Endothelial cell of umbilical vein (primary cell): Measurements from ENCODE around the gene REPS1. TPM values are rescaled to one million over a fixed set of nuclear protein-coding genes. Genes with fewer than 3 reads are reported as not detected.

Experiments used
- BruUV-seq: library from RNA; stranded (reverse); fragments of 400-500 nt; replicated peaks from 2 replicates; lab custom pipeline; 2021; lab: Mats Ljungman, UMichigan
- CTCF ChIA-PET: fragments of 300-600, 350-600 bp; sonication (Branson Sonifier 250); formaldehyde crosslinking; loops from one replicate; lab custom pipeline; 2021; ENCODE audit warnings: antibody characterized with exemption, inconsistent platforms; lab: Charles Lee
- POLR2A ChIA-PET: fragments of 300-600, 350-600 bp; sonication (Branson Sonifier 250); formaldehyde crosslinking; loops from one replicate; lab custom pipeline; 2021; ENCODE audit warnings: antibody characterized with exemption, inconsistent platforms; lab: Charles Lee
- DNase-seq: peaks from one replicate; pipeline ENCODE4 v3.0.0-alpha.2; 2011; ENCODE audit warnings: low read depth, low spot score
- FAIRE-seq: peaks from 2 replicates; lab custom pipeline; 2011; peaks lifted over from hg19 to GRCh38; lab: Jason Lieb, UNC
- H2AFZ ChIP-seq: 2 replicates; pipeline ENCODE4 v1.6.0; 2012; ENCODE audit warnings: low read depth, low read length, control low read depth, inconsistent platforms
- H3K27ac ChIP-seq: 2 replicates; pipeline ENCODE4 v1.5.1; 2011; ENCODE audit warnings: low read depth, mild to moderate bottlenecking, control low read depth, low read length, moderate library complexity; ENCODE audit not compliant: insufficient read depth
- H3K27me3 ChIP-seq, 2 experiments: 2 replicates each; pipeline versions ENCODE4 v1.6.0 to v1.6.1; 2011; ENCODE audit warnings: low read length in 2 of 2, mixed read lengths in 1 of 2; ENCODE audit not compliant: control insufficient read depth in 2 of 2, insufficient read depth in 2 of 2
- H3K36me3 ChIP-seq, 2 experiments: 2 replicates in 1 of 2; 3 replicates in 1 of 2; pipeline ENCODE4 v1.5.1; 2011; ENCODE audit warnings: low read length in 2 of 2, mild to moderate bottlenecking in 1 of 2, moderate library complexity in 1 of 2; ENCODE audit not compliant: control insufficient read depth in 2 of 2, insufficient read depth in 2 of 2; ENCODE audit errors: extremely low read depth in 1 of 2
- H3K4me1 ChIP-seq: 3 replicates; pipeline ENCODE4 v1.5.1; 2011; ENCODE audit warnings: mild to moderate bottlenecking, low read length; ENCODE audit not compliant: control insufficient read depth, insufficient read depth; ENCODE audit errors: extremely low read depth
- H3K4me2 ChIP-seq: 2 replicates; pipeline ENCODE4 v1.6.1; 2011; ENCODE audit warnings: low read length, control low read depth, mixed read lengths; ENCODE audit not compliant: insufficient read depth
- H3K4me3 ChIP-seq, 3 experiments: fragments of 200-600 bp in 1 of 3; sonication (generic), shearing (Covaris generic) in 1 of 3; replicated peaks in 1 of 3; 2 replicates each; pipeline ENCODE4 v1.5.1; 2011 to 2016; ENCODE audit warnings: control low read depth in 3 of 3, low read length in 3 of 3, mild to moderate bottlenecking in 2 of 3, inconsistent platforms in 1 of 3, low read depth in 1 of 3, moderate library complexity in 1 of 3; ENCODE audit not compliant: insufficient read depth in 1 of 3
- H3K79me2 ChIP-seq: 2 replicates; pipeline ENCODE4 v1.6.0; 2012; ENCODE audit warnings: low read length, inconsistent platforms; ENCODE audit not compliant: control insufficient read depth, insufficient read depth
- H3K9ac ChIP-seq: replicated peaks from 2 replicates; pipeline ENCODE3; 2011; ENCODE audit warnings: low read length, control low read depth; ENCODE audit not compliant: insufficient read depth; ENCODE audit errors: extremely low read depth
- H3K9me1 ChIP-seq: replicated peaks from 3 replicates; pipeline ENCODE4 v1.6.0; 2011; ENCODE audit warnings: mild to moderate bottlenecking, low read length; ENCODE audit not compliant: control insufficient read depth, insufficient read depth; ENCODE audit errors: extremely low read depth
- H3K9me3 ChIP-seq: replicated peaks from 2 replicates; pipeline ENCODE4 v1.5.1; 2012; ENCODE audit warnings: low read length, inconsistent platforms; ENCODE audit not compliant: control insufficient read depth, insufficient read depth
- H4K20me1 ChIP-seq: replicated peaks from 2 replicates; pipeline ENCODE3; 2011; ENCODE audit warnings: mild to moderate bottlenecking, low read length; ENCODE audit not compliant: control insufficient read depth, insufficient read depth; ENCODE audit errors: extremely low read depth
- CTCF ChIP-seq, 2 donors: IDR thresholded peaks; 1 replicate in 1 of 2; 2 replicates in 1 of 2; pipeline ENCODE4 v1.5.1; 2011; ENCODE audit warnings: low read length in 2 of 2, mild to moderate bottlenecking in 2 of 2, moderate library complexity in 2 of 2, control low read depth in 1 of 2, inconsistent platforms in 1 of 2, low read depth in 1 of 2; ENCODE audit not compliant: insufficient read depth in 1 of 2; ENCODE audit errors: extremely low read depth in 1 of 2
- EZH2 ChIP-seq: IDR thresholded peaks from 2 replicates; pipeline ENCODE4 v1.6.1; 2012; ENCODE audit warnings: borderline replicate concordance, low read depth, mild to moderate bottlenecking, moderate library complexity, low read length, inconsistent platforms; ENCODE audit not compliant: severe bottlenecking
- FOS ChIP-seq: IDR thresholded peaks from 2 replicates; pipeline ENCODE4 v1.6.1; 2011; ENCODE audit warnings: mild to moderate bottlenecking, low read length, moderate library complexity, borderline replicate concordance; ENCODE audit not compliant: insufficient read depth
- GATA2 ChIP-seq: IDR thresholded peaks from 2 replicates; pipeline ENCODE4 v1.7.0; 2011; ENCODE audit warnings: low read depth, mild to moderate bottlenecking, moderate library complexity, mixed read lengths, low read length; ENCODE audit not compliant: insufficient read length, insufficient read depth
- MYC ChIP-seq: IDR thresholded peaks from one replicate; pipeline ENCODE4 v1.6.1; 2011; ENCODE audit warnings: mild to moderate bottlenecking, low read depth, low read length
- POLR2A ChIP-seq: IDR thresholded peaks from 2 replicates; pipeline ENCODE4 v1.6.1; 2012; ENCODE audit warnings: low read depth, mild to moderate bottlenecking, control low read depth, low read length
- POLR2AphosphoS5 ChIP-seq: IDR thresholded peaks from 2 replicates; pipeline ENCODE4 v1.6.1; 2012; ENCODE audit warnings: low read depth, mild to moderate bottlenecking, control low read depth, low read length, moderate library complexity; ENCODE audit not compliant: insufficient read depth
- dilution Hi-C: fragments of 300-500 bp; cut with MboI; formaldehyde crosslinking; loops from one replicate; pipeline ENCODE4 v1.15.0; 2019; ENCODE audit warnings: low sequenced_read_pairs; ENCODE audit not compliant: extremely low pct_ligation_motif_present
- intact Hi-C: fragments of 100-400 bp; cut with micrococcal nuclease; formaldehyde crosslinking; loops from one replicate; pipeline ENCODE4 v1.10.0; 2022
- polyA plus RNA-seq, 4 experiments: library from polyadenylated mRNA; depleted of rRNA in 3 of 4; stranded (reverse) in 3 of 4; unstranded in 1 of 4; fragments of >200 nt; gene quantifications; 2 replicates each; pipeline versions ENCODE4 v1.2.1 to v1.2.3, GENCODE V29; 2011 to 2012; ENCODE audit warnings: missing spikeins in 1 of 4
- total RNA-seq: library from RNA; stranded (reverse); gene quantifications from 2 replicates; pipeline ENCODE4 v1.2.3, GENCODE V29; 2021
- TF ChIP-seq, protein P1 (sequence below): IDR thresholded peaks from 2 replicates; pipeline ENCODE4 v1.6.1; 2011; ENCODE audit not compliant: insufficient read depth, insufficient read length

The REPS1 gene
- total and polyA plus RNA-seq, 2 donors (not counting 3 experiments of a cell fraction or from before 2014, with no cell fraction given), result 20.6 to 35.0 TPM

GRCh38 chr6:138869398-138869797 is 118.7 kb downstream of the REPS1 start:
- dilution Hi-C loops (no loop called here), intact Hi-C loops (no loop called here)
- H4K20me1 ChIP-seq, result no peaks in the 10 kb centered on the region
- no TSS peak for BruUV-seq
- no peak overlapping the region for H3K9ac ChIP-seq
- no peaks in the 10 kb centered on the region for H3K36me3 ChIP-seq
- H2AFZ ChIP-seq, result no peak overlapping the region
- no peak overlapping the region for H3K4me2 ChIP-seq
- H3K9me1 ChIP-seq, result no peaks in the 10 kb centered on the region
- H3K4me3 ChIP-seq, result no peak overlapping the region
- H3K79me2 ChIP-seq, result no peaks in the 10 kb centered on the region
- TF ChIP-seq FOS (no peak), GATA2 (no peak), EZH2 (no peak), POLR2AphosphoS5 (no peak)
- ChIA-PET CTCF (interaction anchor here (0.9 kb wide), 1 partner anchor 53 kb away, joined by 3 read pairs; no protein-coding TSS in a partner anchor), POLR2A (no interaction called here)
- DNase-seq (no peak), FAIRE-seq (no peak)
- H3K4me1 ChIP-seq, result no peaks in the 10 kb centered on the region
- H3K27ac ChIP-seq, result no peak overlapping the region
- H3K27me3 ChIP-seq, result peaks cover 1 to 3% of the 10 kb centered on the region in 2 experiments
- no peaks in the 10 kb centered on the region for H3K9me3 ChIP-seq

GRCh38 chr6:138868181-138868580 is 119.9 kb downstream of the REPS1 start:
- Histone ChIP-seq H3K4me2 (no peak overlapping the region), H3K4me1 (no peaks in the 10 kb centered on the region), H3K4me3 (no peak overlapping the region), H3K9ac (no peak overlapping the region), H3K27me3 (peaks cover 2 to 3% of the 10 kb centered on the region in 2 experiments), H3K9me1 (no peaks in the 10 kb centered on the region), H2AFZ (no peak overlapping the region), H3K79me2 (no peaks in the 10 kb centered on the region), H3K9me3 (no peaks in the 10 kb centered on the region), H3K36me3 (no peaks in the 10 kb centered on the region), H3K27ac (no peak overlapping the region), H4K20me1 (no peaks in the 10 kb centered on the region)
- POLR2A ChIA-PET, result no interaction called here
- CTCF ChIA-PET, result interaction anchor here (0.9 kb wide), 1 partner anchor 52 kb away, joined by 3 read pairs; no protein-coding TSS in a partner anchor
- no TSS peak for BruUV-seq
- FAIRE-seq (no peak), DNase-seq (no peak)
- TF ChIP-seq MYC, result no peak
- TF ChIP-seq FOS, result no peak
- no peak for TF ChIP-seq POLR2A
- TF ChIP-seq POLR2AphosphoS5, result no peak
- TF ChIP-seq GATA2, result no peak
- TF ChIP-seq CTCF (IDR thresholded peaks at IDR 0.05; ENCODE audit: extremely low read depth in 1 of 2, insufficient read depth in 1 of 2, low read depth in 1 of 2, low read length in 2 of 2), result no peak
- TF ChIP-seq, protein P1, sequence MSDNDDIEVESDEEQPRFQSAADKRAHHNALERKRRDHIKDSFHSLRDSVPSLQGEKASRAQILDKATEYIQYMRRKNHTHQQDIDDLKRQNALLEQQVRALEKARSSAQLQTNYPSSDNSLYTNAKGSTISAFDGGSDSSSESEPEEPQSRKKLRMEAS, result no peak
- TF ChIP-seq EZH2, result no peak
- intact Hi-C loops, result no loop called here
- dilution Hi-C loops, result no loop called here
